GM12872 (cell line): Measurements from ENCODE around the gene PBLD.

Experiments used
- TF ChIP-seq, protein P1 (sequence below): IDR thresholded peaks from 3 replicates; pipeline ENCODE4 v1.5.1; 2011; ENCODE audit warnings: low read depth, mild to moderate bottlenecking, low read length, moderate library complexity; ENCODE audit not compliant: insufficient read depth

Gene PBLD

DNA sequence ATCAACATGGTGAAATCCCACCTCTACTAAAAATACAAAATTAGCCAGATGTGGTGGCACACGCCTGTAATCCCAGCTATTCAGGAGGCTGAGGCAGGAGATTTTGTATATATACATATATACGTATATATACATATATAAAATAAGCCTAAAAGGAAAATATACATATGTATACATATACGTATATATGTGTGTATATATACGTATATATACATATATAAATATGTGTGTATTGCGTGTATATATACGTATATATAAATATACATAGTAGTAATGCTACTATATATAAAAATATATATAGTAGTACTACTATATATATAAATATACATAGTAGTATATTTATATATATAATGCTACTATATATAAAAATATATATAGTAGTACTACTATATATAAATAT lies 26.5 kb upstream of the PBLD start:
- TF ChIP-seq, protein P1, sequence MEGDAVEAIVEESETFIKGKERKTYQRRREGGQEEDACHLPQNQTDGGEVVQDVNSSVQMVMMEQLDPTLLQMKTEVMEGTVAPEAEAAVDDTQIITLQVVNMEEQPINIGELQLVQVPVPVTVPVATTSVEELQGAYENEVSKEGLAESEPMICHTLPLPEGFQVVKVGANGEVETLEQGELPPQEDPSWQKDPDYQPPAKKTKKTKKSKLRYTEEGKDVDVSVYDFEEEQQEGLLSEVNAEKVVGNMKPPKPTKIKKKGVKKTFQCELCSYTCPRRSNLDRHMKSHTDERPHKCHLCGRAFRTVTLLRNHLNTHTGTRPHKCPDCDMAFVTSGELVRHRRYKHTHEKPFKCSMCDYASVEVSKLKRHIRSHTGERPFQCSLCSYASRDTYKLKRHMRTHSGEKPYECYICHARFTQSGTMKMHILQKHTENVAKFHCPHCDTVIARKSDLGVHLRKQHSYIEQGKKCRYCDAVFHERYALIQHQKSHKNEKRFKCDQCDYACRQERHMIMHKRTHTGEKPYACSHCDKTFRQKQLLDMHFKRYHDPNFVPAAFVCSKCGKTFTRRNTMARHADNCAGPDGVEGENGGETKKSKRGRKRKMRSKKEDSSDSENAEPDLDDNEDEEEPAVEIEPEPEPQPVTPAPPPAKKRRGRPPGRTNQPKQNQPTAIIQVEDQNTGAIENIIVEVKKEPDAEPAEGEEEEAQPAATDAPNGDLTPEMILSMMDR: no peak

- TF ChIP-seq, protein P1: no peak
Observed at GRCh38 chr10:68353537-68353936, 20.8 kb upstream of the PBLD start.

- TF ChIP-seq, protein P1: peak; percentile 92
Observed at GRCh38 chr10:68348265-68348741, 15.6 kb upstream of the PBLD start.

- TF ChIP-seq, protein P1: no peak
Observed at GRCh38 chr10:68346774-68347173, 14.0 kb upstream of the PBLD start.

DNA sequence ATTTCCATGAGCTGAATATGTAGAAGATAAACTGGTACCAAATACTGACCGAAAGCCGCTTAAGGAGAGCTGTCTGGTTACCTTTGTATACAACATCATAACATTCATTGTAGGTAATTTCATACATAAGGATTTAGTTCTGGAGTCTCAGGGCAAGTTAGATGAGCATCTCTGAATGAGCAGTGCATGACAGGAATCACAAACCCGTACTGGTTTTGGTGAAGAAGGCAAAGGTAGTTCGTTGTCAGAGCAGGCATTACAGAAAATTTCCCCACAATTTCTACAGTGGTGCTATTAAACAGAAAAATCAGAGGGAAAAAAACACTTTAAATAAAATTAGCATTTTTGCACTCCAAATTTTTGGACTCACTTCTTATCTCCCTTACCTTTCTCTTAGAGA lies 12.9 kb upstream of the PBLD start:
- TF ChIP-seq, protein P1: no peak

GRCh38 chr10:68342909-68343516 lies 10.3 kb upstream of the PBLD start:
- TF ChIP-seq, protein P1: no peak

DNA sequence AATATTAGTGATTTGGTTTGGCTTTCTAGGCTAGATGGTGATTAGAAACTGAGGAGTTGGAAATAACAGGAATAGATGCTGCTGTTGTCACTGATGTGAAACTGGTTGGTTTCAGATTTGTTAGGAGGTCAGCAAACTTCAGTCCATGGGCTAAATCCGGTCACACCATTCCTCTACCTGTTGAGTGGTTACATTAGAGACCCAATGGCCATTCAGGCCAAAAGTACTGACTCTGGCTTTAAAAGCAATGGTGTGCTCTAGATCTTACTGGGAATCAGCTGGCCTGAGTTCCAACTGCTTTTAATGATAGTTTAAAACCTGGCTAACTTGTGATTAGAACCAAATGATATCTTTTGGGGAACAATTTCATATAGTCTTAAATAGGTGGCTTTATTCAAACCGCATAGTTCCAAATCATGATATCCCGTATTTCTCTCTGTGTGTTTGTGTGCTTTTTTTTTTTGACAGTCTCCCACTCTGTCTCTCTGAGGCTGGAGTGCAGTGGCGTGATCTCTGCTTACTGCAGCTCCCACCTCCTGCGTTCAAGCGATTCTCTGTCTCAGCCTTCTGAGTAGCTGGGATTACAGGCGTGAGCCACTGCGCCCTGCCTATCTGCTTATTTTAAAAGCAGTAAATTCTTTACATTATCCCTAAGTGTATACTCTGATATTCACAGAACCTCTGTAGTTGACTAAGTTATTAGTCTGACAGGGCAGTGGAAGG lies 7.8 kb upstream of the PBLD start:
- TF ChIP-seq, protein P1: no peak
